SK-N-SH (cell line): ENCODE data around the gene SMARCD2. TPM values are rescaled to one million over a fixed set of nuclear protein-coding genes. Genes with fewer than 3 reads are reported as not detected.
A peak's percentile ranks its signal among the peaks of the same experiment; 100 is the strongest.

ENCODE experiments used
- CTCF ChIA-PET: fragments of 300-600, 350-600 bp; formaldehyde crosslinking; extraction: SDS; loops from one replicate; lab custom pipeline; 2021; lab: Yijun Ruan, JAX
- POLR2A ChIA-PET: fragments of 350-600 bp; sonication (Branson Sonifier 250); formaldehyde crosslinking; extraction: SDS; loops from one replicate; lab custom pipeline; 2020; ENCODE audit warnings: antibody characterized with exemption, inconsistent platforms; lab: Yijun Ruan, JAX
- DNase-seq: peaks from one replicate; pipeline ENCODE4 v3.0.0; 2012
- H2AFZ ChIP-seq: fragments of 200-600 bp; sonication (generic); 2 replicates; pipeline ENCODE4 v1.8.1; 2016; ENCODE audit warnings: antibody characterized with exemption, mild to moderate bottlenecking, low read depth
- H3F3A ChIP-seq: fragments of 200-600 bp; sonication (generic); replicated peaks from 2 replicates; pipeline ENCODE3; 2016; ENCODE audit warnings: antibody characterized with exemption, mild to moderate bottlenecking; ENCODE audit not compliant: insufficient read depth
- H3K27ac ChIP-seq, 2 experiments: fragments of 200-500 bp in 1 of 2; fragments of 200-600 bp in 1 of 2; sonication (Bioruptor generic) in 1 of 2; sonication (generic), shearing (Covaris generic) in 1 of 2; 2 replicates each; pipeline versions ENCODE4 v1.5.1 to v1.6.1; 2014 to 2016; ENCODE audit warnings: low read depth in 2 of 2, inconsistent platforms in 1 of 2, low read length in 1 of 2, mild to moderate bottlenecking in 1 of 2, mixed read lengths in 1 of 2
- H3K27me3 ChIP-seq: fragments of 200-600 bp; sonication (generic), shearing (Covaris generic); 2 replicates; pipeline ENCODE4 v1.6.1; 2016; ENCODE audit warnings: mixed run types; ENCODE audit not compliant: insufficient read depth
- H3K36me3 ChIP-seq, 2 experiments: fragments of 200-500 bp in 1 of 2; fragments of 200-600 bp in 1 of 2; sonication (Bioruptor generic) in 1 of 2; sonication (generic) in 1 of 2; replicated peaks in 1 of 2; 2 replicates each; pipeline versions ENCODE3 to v1.5.1; 2014 to 2016; ENCODE audit warnings: low read length in 1 of 2, mild to moderate bottlenecking in 1 of 2; ENCODE audit not compliant: insufficient read depth in 2 of 2, control insufficient read depth in 1 of 2
- H3K4me1 ChIP-seq, 2 experiments: fragments of 200-500 bp in 1 of 2; fragments of 200-600 bp in 1 of 2; sonication (Bioruptor generic) in 1 of 2; sonication (generic), shearing (Covaris generic) in 1 of 2; 2 replicates each; pipeline versions ENCODE4 v1.5.1 to v1.6.1; 2014 to 2016; ENCODE audit warnings: low read depth in 1 of 2, low read length in 1 of 2, mixed run types in 1 of 2; ENCODE audit not compliant: insufficient read depth in 2 of 2, control insufficient read depth in 1 of 2
- H3K4me2 ChIP-seq: fragments of 200-600 bp; sonication (generic), shearing (Covaris generic); 2 replicates; pipeline ENCODE4 v1.6.1; 2017; ENCODE audit warnings: mixed run types
- H3K4me3 ChIP-seq, 2 experiments: fragments of 200-500 bp in 1 of 2; fragments of 200-600 bp in 1 of 2; sonication (Bioruptor generic) in 1 of 2; sonication (generic), shearing (Covaris generic) in 1 of 2; 2 replicates each; pipeline versions ENCODE4 v1.5.1 to v1.8.1; 2014 to 2016; ENCODE audit warnings: low read depth in 2 of 2, inconsistent platforms in 1 of 2, low read length in 1 of 2, mild to moderate bottlenecking in 1 of 2, mixed read lengths in 1 of 2, moderate library complexity in 1 of 2
- H3K79me2 ChIP-seq: fragments of 200-600 bp; sonication (generic); 2 replicates; pipeline ENCODE4 v1.8.1; 2017; ENCODE audit warnings: mild to moderate bottlenecking; ENCODE audit not compliant: insufficient read depth
- H3K9ac ChIP-seq: fragments of 200-600 bp; sonication (generic); 2 replicates; pipeline ENCODE4 v1.6.1; 2017; ENCODE audit warnings: mixed run types
- H3K9me2 ChIP-seq: fragments of 200-600 bp; sonication (generic); 2 replicates; pipeline ENCODE4 v1.6.1; 2017; ENCODE audit warnings: mixed run types
- H3K9me3 ChIP-seq: fragments of 200-600 bp; sonication (generic); 2 replicates; pipeline ENCODE4 v1.6.1; 2017; ENCODE audit warnings: mixed run types, mild to moderate bottlenecking, moderate library complexity
- H4K20me1 ChIP-seq: fragments of 200-600 bp; sonication (generic); 2 replicates; pipeline ENCODE4 v1.6.1; 2017; ENCODE audit warnings: mild to moderate bottlenecking, mixed run types; ENCODE audit not compliant: insufficient read depth
- CHD2 ChIP-seq: fragments of 150-350 bp; IDR thresholded peaks from 2 replicates; pipeline ENCODE4 v1.6.1; 2018; ENCODE audit warnings: low read length; ENCODE audit not compliant: partially characterized antibody
- CTCF ChIP-seq: fragments of 200-600 bp; sonication (generic); IDR thresholded peaks from 2 replicates; pipeline ENCODE4 v1.6.1; 2017; ENCODE audit warnings: antibody characterized with exemption, mild to moderate bottlenecking, moderate library complexity
- IRF3 ChIP-seq: fragments of 150-350 bp; IDR thresholded peaks from 2 replicates; pipeline ENCODE4 v1.6.1; 2016; ENCODE audit warnings: mild to moderate bottlenecking, low read depth, low read length
- MAX ChIP-seq: IDR thresholded peaks from 2 replicates; pipeline ENCODE4 v1.4.0; 2012; ENCODE audit warnings: low read depth
- PBX3 ChIP-seq: IDR thresholded peaks from 2 replicates; pipeline ENCODE4; 2012
- POLR2AphosphoS5 ChIP-seq: IDR thresholded peaks from 2 replicates; pipeline ENCODE4 v1.6.1; 2012; ENCODE audit warnings: low read depth, low read length
- RCOR1 ChIP-seq: fragments of 150-350 bp; IDR thresholded peaks from 2 replicates; pipeline ENCODE4 v1.6.1; 2017; ENCODE audit warnings: antibody characterized with exemption, low read length
- RXRA ChIP-seq: IDR thresholded peaks from 2 replicates; pipeline ENCODE4 v1.4.0; 2012; ENCODE audit warnings: low read depth, mild to moderate bottlenecking, borderline replicate concordance
- SIN3A ChIP-seq: IDR thresholded peaks from 2 replicates; pipeline ENCODE4 v1.6.1; 2012; ENCODE audit warnings: low read depth, mild to moderate bottlenecking, low read length, moderate library complexity, borderline replicate concordance
- SMC3 ChIP-seq: IDR thresholded peaks from 2 replicates; pipeline ENCODE4 v1.6.1; 2012; ENCODE audit warnings: low read depth, low read length, improper control_type of control experiment
- TEAD4 ChIP-seq: IDR thresholded peaks from 2 replicates; pipeline ENCODE4 v1.4.0; 2012; ENCODE audit warnings: mild to moderate bottlenecking, borderline replicate concordance; ENCODE audit not compliant: insufficient read depth
- WGBS: methylation state at CpG from one replicate; pipeline ENCODE4 v1.1.6; 2017; ENCODE audit warnings: low lambda C conversion rate; 5-methylcytosine and 5-hydroxymethylcytosine counted together
- polyA plus RNA-seq, 3 experiments: library from polyadenylated mRNA; depleted of rRNA; stranded (reverse); fragments of >200 nt; gene quantifications; 2 replicates each; pipeline ENCODE4 v1.2.3, GENCODE V29; 2012

The SMARCD2 gene
- polyA plus RNA-seq, 1 of the 3 experiments (the other 2 are of a cell fraction) = 89.1 TPM

GRCh38 chr17:63816669-63817068, 25.8 kb downstream of the SMARCD2 start (continued):
- TF ChIP-seq CTCF (no peak), IRF3 (no peak), TEAD4 (no peak)

- H3K9me2 ChIP-seq = no peaks in the 10 kb centered on the region
- 88% methylated on average over 2 of the region's 2 CpGs for WGBS
- no peak overlapping the region for H3K4me2 ChIP-seq
- no peak for DNase-seq
- peaks cover 23% of the 10 kb centered on the region; the same call in 1 of the 2 replicates for H3K79me2 ChIP-seq
- H3K9ac ChIP-seq = no peak overlapping the region
- no peak overlapping the region for H2AFZ ChIP-seq
- H3K36me3 ChIP-seq = peaks cover 94 to 95% of the 10 kb centered on the region in 2 experiments
- no peak for TF ChIP-seq PBX3
- TF ChIP-seq SIN3A = no peak
- TF ChIP-seq POLR2AphosphoS5 = no peak
- TF ChIP-seq CHD2 = peak; percentile 22
- TF ChIP-seq RCOR1 = no peak
- TF ChIP-seq, all 33 proteins: peak for 1
- Histone ChIP-seq H3K4me1 (no peaks in the 10 kb centered on the region; a peak in 1 of 4 replicates), H3K27me3 (no peaks in the 10 kb centered on the region), H3K27ac (peak overlapping the region; percentile 3 to 4; a peak in 2 of 4 replicates), H3K4me3 (no peak overlapping the region), H3F3A (peaks cover 54% of the 10 kb centered on the region), H4K20me1 (peaks cover 23% of the 10 kb centered on the region; the same call in 1 of the 2 replicates), H3K9me3 (no peaks in the 10 kb centered on the region)
- ChIA-PET CTCF (interaction anchor here (1.1 to 2.2 kb wide), 6 partner anchors 10 to 120 kb away, joined by 3 to 8 read pairs (median 4); no protein-coding TSS in a partner anchor), POLR2A (no interaction called here)
These were observed 26.4 kb downstream of the SMARCD2 start for GRCh38 chr17:63816123-63816522.

- H3K9me3 ChIP-seq = no peaks in the 10 kb centered on the region
- no peaks in the 10 kb centered on the region for H4K20me1 ChIP-seq
- no peaks in the 10 kb centered on the region for H3K27me3 ChIP-seq
- H3K4me3 ChIP-seq = no peak overlapping the region
- 86% methylated on average over 9 of the region's 9 CpGs for WGBS
- no peaks in the 10 kb centered on the region for H3K4me1 ChIP-seq
- no peak for TF ChIP-seq MAX
- no peak for TF ChIP-seq RXRA
- no peak for TF ChIP-seq SMC3
- no peak overlapping the region for H3K4me2 ChIP-seq
- H3F3A ChIP-seq = peaks cover 20% of the 10 kb centered on the region
- H3K27ac ChIP-seq = no peak overlapping the region
- no peaks in the 10 kb centered on the region for H3K9me2 ChIP-seq
- H2AFZ ChIP-seq = no peak overlapping the region
- ChIA-PET CTCF (interaction anchor here (0.9 to 2.3 kb wide), 10 partner anchors 9 to 112 kb away, joined by 3 to 11 read pairs (median 4); partner anchors contain the start of gene PSMC5), POLR2A (interaction anchor here (1.2 kb wide), 1 partner anchor 17 kb away, joined by 3 read pairs; the partner anchor contains the start of gene PSMC5)
- H3K79me2 ChIP-seq = peaks cover 27% of the 10 kb centered on the region
- H3K9ac ChIP-seq = no peak overlapping the region
- no peak for DNase-seq
- H3K36me3 ChIP-seq = peaks cover 94 to 98% of the 10 kb centered on the region in 2 experiments
These were observed 32.5 kb downstream of the SMARCD2 start for GRCh38 chr17:63809970-63810369.
